Glutamatergic neuron (in vitro differentiated cells): ENCODE data around the gene SLC25A13. TPM values are rescaled to one million over a fixed set of nuclear protein-coding genes. Genes with fewer than 3 reads are reported as not detected.

Source experiments
- DNase-seq: peaks from one replicate; pipeline ENCODE4 v3.0.0; 2022
- H3K27ac Mint-ChIP-seq: one replicate; pipeline ENCODE4 v1.8.0; 2020; ENCODE audit warnings: mild to moderate bottlenecking, mixed read lengths, inconsistent platforms; ENCODE audit not compliant: unreplicated experiment
- H3K27me3 Mint-ChIP-seq: one replicate; pipeline ENCODE4 v1.8.0; 2020; ENCODE audit warnings: mild to moderate bottlenecking, moderate library complexity, mixed read lengths, inconsistent platforms; ENCODE audit not compliant: unreplicated experiment
- H3K36me3 Mint-ChIP-seq: one replicate; pipeline ENCODE4 v1.8.0; 2020; ENCODE audit warnings: mild to moderate bottlenecking, mixed read lengths, inconsistent platforms; ENCODE audit not compliant: unreplicated experiment
- H3K4me1 Mint-ChIP-seq: one replicate; pipeline ENCODE4 v1.8.0; 2020; ENCODE audit warnings: mild to moderate bottlenecking, low read depth, mixed read lengths, inconsistent platforms; ENCODE audit not compliant: unreplicated experiment
- H3K4me3 Mint-ChIP-seq: one replicate; pipeline ENCODE4 v1.8.0; 2020; ENCODE audit warnings: mild to moderate bottlenecking, mixed read lengths, inconsistent platforms; ENCODE audit not compliant: unreplicated experiment
- H3K9me3 Mint-ChIP-seq: one replicate; pipeline ENCODE4 v1.8.0; 2020; ENCODE audit warnings: mild to moderate bottlenecking, moderate library complexity, mixed read lengths, inconsistent platforms; ENCODE audit not compliant: unreplicated experiment
- total RNA-seq: library from RNA; stranded (reverse); fragmentation: NEBNext Ultra II Directional; extraction: Animal tissue kit (Norgen Biotek cat#: 25700); gene quantifications from one replicate; pipeline ENCODE4 v1.2.1, GENCODE V29; 2021; ENCODE audit not compliant: unreplicated experiment
- TF ChIP-seq, protein P1 (sequence below): fragments of 200-600 bp; sonication (generic); IDR thresholded peaks from one replicate; pipeline ENCODE4 v1.5.0; 2021; ENCODE audit not compliant: partially characterized antibody, unreplicated experiment

The SLC25A13 gene
- total RNA-seq, 1 donor from 2014 or later: 48.5 TPM

DNA sequence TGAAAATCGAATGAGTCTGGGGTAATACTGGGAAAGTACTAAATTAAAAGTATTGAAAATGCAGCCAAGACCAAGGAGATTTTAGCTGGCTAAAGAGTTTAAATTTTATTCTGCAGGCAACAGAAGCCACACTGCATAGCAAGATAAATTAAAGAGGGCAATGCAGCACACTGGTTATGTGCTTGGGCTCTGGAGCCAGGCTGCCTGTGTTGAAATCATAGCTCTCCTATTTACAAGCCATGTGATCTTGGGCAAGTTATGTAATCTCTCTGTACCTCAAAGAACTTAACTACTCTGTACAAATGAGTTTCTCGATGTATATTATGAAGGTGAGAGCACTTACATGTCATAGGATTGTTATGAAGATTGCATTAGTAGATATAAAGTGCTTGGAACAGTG, 9.9 kb downstream of the SLC25A13 start:
- Mint-ChIP-seq H3K4me1 (no peaks in the 10 kb centered on the region), H3K27ac (no peak overlapping the region), H3K9me3 (peaks cover 3% of the 10 kb centered on the region), H3K36me3 (no peaks in the 10 kb centered on the region), H3K4me3 (no peak overlapping the region), H3K27me3 (no peaks in the 10 kb centered on the region)
- TF ChIP-seq, protein P1, sequence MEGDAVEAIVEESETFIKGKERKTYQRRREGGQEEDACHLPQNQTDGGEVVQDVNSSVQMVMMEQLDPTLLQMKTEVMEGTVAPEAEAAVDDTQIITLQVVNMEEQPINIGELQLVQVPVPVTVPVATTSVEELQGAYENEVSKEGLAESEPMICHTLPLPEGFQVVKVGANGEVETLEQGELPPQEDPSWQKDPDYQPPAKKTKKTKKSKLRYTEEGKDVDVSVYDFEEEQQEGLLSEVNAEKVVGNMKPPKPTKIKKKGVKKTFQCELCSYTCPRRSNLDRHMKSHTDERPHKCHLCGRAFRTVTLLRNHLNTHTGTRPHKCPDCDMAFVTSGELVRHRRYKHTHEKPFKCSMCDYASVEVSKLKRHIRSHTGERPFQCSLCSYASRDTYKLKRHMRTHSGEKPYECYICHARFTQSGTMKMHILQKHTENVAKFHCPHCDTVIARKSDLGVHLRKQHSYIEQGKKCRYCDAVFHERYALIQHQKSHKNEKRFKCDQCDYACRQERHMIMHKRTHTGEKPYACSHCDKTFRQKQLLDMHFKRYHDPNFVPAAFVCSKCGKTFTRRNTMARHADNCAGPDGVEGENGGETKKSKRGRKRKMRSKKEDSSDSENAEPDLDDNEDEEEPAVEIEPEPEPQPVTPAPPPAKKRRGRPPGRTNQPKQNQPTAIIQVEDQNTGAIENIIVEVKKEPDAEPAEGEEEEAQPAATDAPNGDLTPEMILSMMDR: no peak
- no peak for DNase-seq

DNA sequence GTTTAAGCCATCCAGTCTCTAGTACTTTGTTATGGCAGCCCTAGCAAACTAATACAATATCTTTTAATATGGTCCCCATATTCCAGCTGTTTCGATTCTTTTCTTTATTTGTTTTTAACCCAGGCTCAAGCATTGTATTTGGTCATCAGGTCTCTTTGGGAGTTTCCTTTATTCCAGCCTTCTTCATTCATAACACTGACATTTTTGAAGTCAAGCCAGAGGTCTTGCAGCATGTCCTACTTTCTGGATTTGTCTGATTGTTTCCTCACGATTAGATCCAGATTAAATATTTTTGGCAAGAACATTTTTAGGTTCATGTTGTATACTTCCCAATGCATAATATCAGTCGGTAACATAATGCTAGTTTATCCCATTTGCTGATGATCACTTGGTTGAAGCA, 11.8 kb downstream of the SLC25A13 start:
- H3K4me3 Mint-ChIP-seq: no peak overlapping the region
- H3K4me1 Mint-ChIP-seq: no peaks in the 10 kb centered on the region
- H3K27ac Mint-ChIP-seq: no peak overlapping the region
- peaks cover 3% of the 10 kb centered on the region for H3K9me3 Mint-ChIP-seq
- TF ChIP-seq, protein P1: no peak
- no peak for DNase-seq
- H3K27me3 Mint-ChIP-seq: peaks cover 4% of the 10 kb centered on the region
- H3K36me3 Mint-ChIP-seq: no peaks in the 10 kb centered on the region

DNA sequence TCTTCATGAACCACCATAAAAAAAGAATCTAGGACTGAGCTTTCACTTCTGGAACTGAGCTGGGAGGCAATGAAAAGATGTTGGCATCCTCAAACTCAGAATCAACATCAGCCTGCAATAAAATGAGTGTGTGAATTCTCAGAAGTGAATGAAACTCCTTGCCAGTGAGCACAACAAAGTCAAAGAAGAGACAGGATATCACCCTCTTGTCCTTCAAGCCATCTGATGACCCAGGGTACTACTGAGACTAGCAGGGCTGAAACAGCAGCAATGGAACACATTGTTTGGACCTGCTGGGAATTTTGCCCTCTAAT, 13.0 kb downstream of the SLC25A13 start:
- Mint-ChIP-seq H3K9me3 (peaks cover 1% of the 10 kb centered on the region), H3K27ac (no peak overlapping the region), H3K4me1 (no peaks in the 10 kb centered on the region), H3K4me3 (no peak overlapping the region), H3K36me3 (no peaks in the 10 kb centered on the region), H3K27me3 (peaks cover 4% of the 10 kb centered on the region)
- no peak for DNase-seq
- TF ChIP-seq, protein P1: no peak

DNA sequence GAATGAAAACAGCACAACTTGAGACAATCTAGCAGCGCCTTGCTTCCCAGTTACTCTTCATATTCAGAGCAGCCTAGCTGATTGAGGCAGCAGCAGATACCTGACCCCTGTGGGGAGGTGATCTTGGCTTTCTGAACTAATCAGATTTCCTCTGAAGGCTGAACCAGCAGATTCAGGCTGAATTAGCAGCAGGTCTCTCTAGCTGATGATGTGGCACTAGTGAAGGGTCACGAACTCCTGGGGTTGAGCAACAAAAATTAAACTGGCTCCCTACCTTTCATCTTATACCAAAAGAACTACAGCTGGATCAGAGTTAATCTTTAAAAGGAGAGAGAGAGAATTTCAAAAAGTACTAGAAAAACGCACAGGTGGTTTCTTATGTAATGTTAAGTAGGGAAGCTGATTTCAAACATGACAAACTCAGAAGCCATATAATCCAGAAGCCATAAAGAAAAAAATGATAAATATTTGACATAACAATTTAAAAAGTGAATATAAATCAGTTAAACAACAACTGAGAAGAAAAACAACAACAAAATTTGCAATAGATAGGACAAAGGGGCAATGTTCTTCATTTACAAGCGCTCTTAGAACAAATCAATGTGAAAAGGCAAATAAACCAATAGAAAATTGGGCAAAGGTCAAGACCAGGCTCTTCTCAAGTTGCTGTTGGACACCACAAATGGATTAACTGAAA, 13.5 kb downstream of the SLC25A13 start:
- H3K36me3 Mint-ChIP-seq: no peaks in the 10 kb centered on the region
- DNase-seq: no peak
- TF ChIP-seq, protein P1: no peak
- no peak overlapping the region for H3K4me3 Mint-ChIP-seq
- peaks cover 4% of the 10 kb centered on the region for H3K27me3 Mint-ChIP-seq
- H3K27ac Mint-ChIP-seq: no peak overlapping the region
- no peaks in the 10 kb centered on the region for H3K4me1 Mint-ChIP-seq
- H3K9me3 Mint-ChIP-seq: no peaks in the 10 kb centered on the region

DNA sequence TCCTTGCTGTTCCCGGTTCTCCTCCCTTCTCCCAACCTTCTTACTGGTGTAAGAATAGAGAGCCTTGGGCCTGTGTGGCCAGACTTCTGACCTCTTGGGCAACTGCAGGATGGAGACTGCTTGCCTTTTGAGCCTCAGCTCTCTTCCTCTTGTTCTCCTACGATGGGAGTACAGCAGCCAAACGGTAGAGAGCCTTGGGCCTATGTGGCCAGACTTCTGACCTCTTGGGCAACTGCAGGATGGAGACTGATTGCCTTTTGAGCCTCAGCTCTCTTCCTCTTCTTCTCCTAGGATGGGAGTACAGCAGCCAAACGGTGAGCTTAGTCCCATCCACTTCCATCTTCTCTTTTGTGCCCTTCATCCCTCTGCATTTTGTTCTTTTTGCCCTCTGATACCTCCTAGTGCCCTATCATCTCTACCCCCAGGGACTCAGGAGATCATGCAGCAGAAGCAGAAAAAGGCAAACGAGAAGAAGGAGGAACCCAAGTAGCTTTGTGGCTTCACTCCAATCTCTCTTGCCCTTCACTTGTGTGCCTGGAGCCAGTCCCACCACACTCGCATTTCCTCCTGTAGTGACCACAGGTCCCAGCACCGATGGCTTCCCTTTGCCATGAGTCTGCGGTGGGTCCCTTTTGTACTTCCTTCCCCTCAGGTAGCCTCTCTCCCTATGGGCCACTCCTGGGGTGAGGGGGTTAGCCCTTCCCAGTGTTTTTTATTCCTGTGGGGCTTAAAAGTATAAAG, 15.3 kb downstream of the SLC25A13 start:
- Mint-ChIP-seq H3K27ac (no peak overlapping the region), H3K4me3 (no peak overlapping the region), H3K9me3 (no peaks in the 10 kb centered on the region), H3K27me3 (peaks cover 4% of the 10 kb centered on the region), H3K36me3 (no peaks in the 10 kb centered on the region), H3K4me1 (no peaks in the 10 kb centered on the region)
- TF ChIP-seq, protein P1: no peak
- no peak for DNase-seq
